ENCODE data around the gene SLTM.

Gene SLTM

GRCh38 chr15:58882243-58882642 is 51.2 kb downstream of the SLTM start:
- no peaks in the 10 kb centered on the region for H3K9me3 ChIP-seq (ENCODE audit: control insufficient read depth, insufficient read depth, low read length)
- H3K4me1 ChIP-seq (ENCODE audit: control insufficient read depth, low read length), result 0 out of 2 replicates have a peak, but pooled peaks cover 5% of the 10 kb centered on the region
- H3K4me3 ChIP-seq (ENCODE audit: low read length), result no peak overlapping the region
- H3K27me3 ChIP-seq (ENCODE audit: control insufficient read depth, low read length), result no peaks in the 10 kb centered on the region
- no peak overlapping the region for H3K4me2 ChIP-seq (ENCODE audit: low read length)
- no peak overlapping the region for H3K27ac ChIP-seq (ENCODE audit: low read depth, low read length)
- H4K20me1 ChIP-seq (ENCODE audit: control insufficient read depth, insufficient read depth, low read depth, low read length), result no peaks in the 10 kb centered on the region
- H3K36me3 ChIP-seq (ENCODE audit: control insufficient read depth, low read length), result peaks cover 93% of the 10 kb centered on the region
- H3K9me2 ChIP-seq (replicated peaks; ENCODE audit: control insufficient read depth, low read length), result no peaks in the 10 kb centered on the region
- no peaks in the 10 kb centered on the region for H3F3A ChIP-seq (ENCODE audit: control insufficient read depth, insufficient read depth)
- H3K79me2 ChIP-seq (ENCODE audit: control insufficient read depth, low read length), result no peaks in the 10 kb centered on the region
- TF ChIP-seq EZH2phosphoT487 (IDR thresholded peaks at IDR 0.05; ENCODE audit: borderline replicate concordance, low read length), result no peak
- TF ChIP-seq, protein P1, sequence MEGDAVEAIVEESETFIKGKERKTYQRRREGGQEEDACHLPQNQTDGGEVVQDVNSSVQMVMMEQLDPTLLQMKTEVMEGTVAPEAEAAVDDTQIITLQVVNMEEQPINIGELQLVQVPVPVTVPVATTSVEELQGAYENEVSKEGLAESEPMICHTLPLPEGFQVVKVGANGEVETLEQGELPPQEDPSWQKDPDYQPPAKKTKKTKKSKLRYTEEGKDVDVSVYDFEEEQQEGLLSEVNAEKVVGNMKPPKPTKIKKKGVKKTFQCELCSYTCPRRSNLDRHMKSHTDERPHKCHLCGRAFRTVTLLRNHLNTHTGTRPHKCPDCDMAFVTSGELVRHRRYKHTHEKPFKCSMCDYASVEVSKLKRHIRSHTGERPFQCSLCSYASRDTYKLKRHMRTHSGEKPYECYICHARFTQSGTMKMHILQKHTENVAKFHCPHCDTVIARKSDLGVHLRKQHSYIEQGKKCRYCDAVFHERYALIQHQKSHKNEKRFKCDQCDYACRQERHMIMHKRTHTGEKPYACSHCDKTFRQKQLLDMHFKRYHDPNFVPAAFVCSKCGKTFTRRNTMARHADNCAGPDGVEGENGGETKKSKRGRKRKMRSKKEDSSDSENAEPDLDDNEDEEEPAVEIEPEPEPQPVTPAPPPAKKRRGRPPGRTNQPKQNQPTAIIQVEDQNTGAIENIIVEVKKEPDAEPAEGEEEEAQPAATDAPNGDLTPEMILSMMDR (IDR thresholded peaks at IDR 0.05; ENCODE audit: low read depth, low read length, poor library complexity, severe bottlenecking), result no peak

- no peak overlapping the region for H3K4me2 ChIP-seq (ENCODE audit: low read length)
- no peak overlapping the region for H3K4me3 ChIP-seq (ENCODE audit: low read length)
- no peaks in the 10 kb centered on the region for H3F3A ChIP-seq (ENCODE audit: control insufficient read depth, insufficient read depth)
- no peak overlapping the region for H3K27ac ChIP-seq (ENCODE audit: low read depth, low read length)
- no peaks in the 10 kb centered on the region for H4K20me1 ChIP-seq (ENCODE audit: control insufficient read depth, insufficient read depth, low read depth, low read length)
- H3K79me2 ChIP-seq (ENCODE audit: control insufficient read depth, low read length), result no peaks in the 10 kb centered on the region
- 0 out of 2 replicates have a peak, but pooled peaks cover 5% of the 10 kb centered on the region for H3K4me1 ChIP-seq (ENCODE audit: control insufficient read depth, low read length)
- H3K9me2 ChIP-seq (replicated peaks; ENCODE audit: control insufficient read depth, low read length), result no peaks in the 10 kb centered on the region
- no peaks in the 10 kb centered on the region for H3K9me3 ChIP-seq (ENCODE audit: control insufficient read depth, insufficient read depth, low read length)
- peaks cover 82% of the 10 kb centered on the region for H3K36me3 ChIP-seq (ENCODE audit: control insufficient read depth, low read length)
- H3K27me3 ChIP-seq (ENCODE audit: control insufficient read depth, low read length), result no peaks in the 10 kb centered on the region
- no peak for TF ChIP-seq EZH2phosphoT487 (IDR thresholded peaks at IDR 0.05; ENCODE audit: borderline replicate concordance, low read length)
- TF ChIP-seq, protein P1 (IDR thresholded peaks at IDR 0.05; ENCODE audit: low read depth, low read length, poor library complexity, severe bottlenecking), result no peak
Measured at GRCh38 chr15:58880320-58880719, 53.2 kb downstream of the SLTM start.

- Histone ChIP-seq H3K36me3 (ENCODE audit: control insufficient read depth, low read length) (peaks cover 62% of the 10 kb centered on the region), H4K20me1 (ENCODE audit: control insufficient read depth, insufficient read depth, low read depth, low read length) (no peaks in the 10 kb centered on the region)
Measured at GRCh38 chr15:58877999-58878825, 55.3 kb downstream of the SLTM start.

More at GRCh38 chr15:58877999-58878825, 55.3 kb downstream of the SLTM start:
- no peaks in the 10 kb centered on the region for H3F3A ChIP-seq (ENCODE audit: control insufficient read depth, insufficient read depth)
- H3K4me2 ChIP-seq (ENCODE audit: low read length), result no peak overlapping the region
- H3K79me2 ChIP-seq (ENCODE audit: control insufficient read depth, low read length), result no peaks in the 10 kb centered on the region
- no peak for TF ChIP-seq EZH2phosphoT487 (IDR thresholded peaks at IDR 0.05; ENCODE audit: borderline replicate concordance, low read length)
- TF ChIP-seq, protein P1 (IDR thresholded peaks at IDR 0.05; ENCODE audit: low read depth, low read length, poor library complexity, severe bottlenecking), result no peak
- no peak overlapping the region for H3K4me3 ChIP-seq (ENCODE audit: low read length)
- no peaks in the 10 kb centered on the region for H3K9me2 ChIP-seq (replicated peaks; ENCODE audit: control insufficient read depth, low read length)
- no peaks in the 10 kb centered on the region for H3K9me3 ChIP-seq (ENCODE audit: control insufficient read depth, insufficient read depth, low read length)
- 0 out of 2 replicates have a peak, but pooled peaks cover 5% of the 10 kb centered on the region for H3K4me1 ChIP-seq (ENCODE audit: control insufficient read depth, low read length)
- no peaks in the 10 kb centered on the region for H3K27me3 ChIP-seq (ENCODE audit: control insufficient read depth, low read length)
- no peak overlapping the region for H3K27ac ChIP-seq (ENCODE audit: low read depth, low read length)

Data from DOHH2 (cell line).